ENCODE measurements around the gene KCNA4.

The KCNA4 gene

GRCh38 chr11:30017445-30017895, 640 bp upstream of the KCNA4 start:
- no peak overlapping the region for H3K4me3 ChIP-seq (ENCODE audit: low read depth, low read length)
- TF ChIP-seq, protein P1, sequence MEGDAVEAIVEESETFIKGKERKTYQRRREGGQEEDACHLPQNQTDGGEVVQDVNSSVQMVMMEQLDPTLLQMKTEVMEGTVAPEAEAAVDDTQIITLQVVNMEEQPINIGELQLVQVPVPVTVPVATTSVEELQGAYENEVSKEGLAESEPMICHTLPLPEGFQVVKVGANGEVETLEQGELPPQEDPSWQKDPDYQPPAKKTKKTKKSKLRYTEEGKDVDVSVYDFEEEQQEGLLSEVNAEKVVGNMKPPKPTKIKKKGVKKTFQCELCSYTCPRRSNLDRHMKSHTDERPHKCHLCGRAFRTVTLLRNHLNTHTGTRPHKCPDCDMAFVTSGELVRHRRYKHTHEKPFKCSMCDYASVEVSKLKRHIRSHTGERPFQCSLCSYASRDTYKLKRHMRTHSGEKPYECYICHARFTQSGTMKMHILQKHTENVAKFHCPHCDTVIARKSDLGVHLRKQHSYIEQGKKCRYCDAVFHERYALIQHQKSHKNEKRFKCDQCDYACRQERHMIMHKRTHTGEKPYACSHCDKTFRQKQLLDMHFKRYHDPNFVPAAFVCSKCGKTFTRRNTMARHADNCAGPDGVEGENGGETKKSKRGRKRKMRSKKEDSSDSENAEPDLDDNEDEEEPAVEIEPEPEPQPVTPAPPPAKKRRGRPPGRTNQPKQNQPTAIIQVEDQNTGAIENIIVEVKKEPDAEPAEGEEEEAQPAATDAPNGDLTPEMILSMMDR (IDR thresholded peaks at IDR 0.05; ENCODE audit: low read depth, low read length, missing control alignments), result no peak
- DNase-seq (ENCODE audit: low read depth), result no peak

DNA sequence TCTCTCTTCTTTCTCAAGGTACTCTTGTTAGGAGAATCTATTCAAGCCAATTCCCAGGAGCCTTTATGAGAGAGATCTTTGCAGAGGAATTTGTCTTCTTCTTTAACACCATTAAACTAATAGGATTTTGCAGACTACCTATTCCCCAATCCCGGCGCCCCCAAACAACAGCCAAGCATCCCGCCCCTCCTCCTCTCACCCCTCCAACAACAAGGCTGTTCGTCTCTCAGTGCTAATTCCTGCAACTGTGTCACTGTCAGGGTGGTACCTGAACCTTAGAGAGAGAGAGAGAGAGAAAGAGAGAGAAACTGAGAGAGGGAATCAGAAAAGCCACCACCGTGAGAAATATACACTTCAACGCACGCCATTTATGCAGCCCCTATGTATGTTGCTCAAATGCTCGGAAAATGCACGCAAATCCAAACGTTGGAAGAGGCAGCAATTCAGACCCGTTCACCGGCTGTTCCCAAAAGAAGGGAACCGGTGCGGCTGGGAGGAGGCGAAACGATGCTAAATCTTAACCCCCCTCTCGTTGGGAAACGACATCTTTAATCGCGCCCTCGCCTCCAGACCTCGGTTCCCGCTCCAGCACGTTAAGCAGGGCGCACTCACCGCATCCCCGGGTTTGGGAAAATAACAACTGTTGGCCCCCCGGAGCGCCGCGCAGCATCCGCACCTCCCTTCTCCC, 961 bp downstream of the KCNA4 start:
- H3K4me3 ChIP-seq (ENCODE audit: low read depth, low read length), result no peak overlapping the region
- DNase-seq (ENCODE audit: low read depth), result no peak
- TF ChIP-seq, protein P1 (IDR thresholded peaks at IDR 0.05; ENCODE audit: low read depth, low read length, missing control alignments), result no peak

DNA sequence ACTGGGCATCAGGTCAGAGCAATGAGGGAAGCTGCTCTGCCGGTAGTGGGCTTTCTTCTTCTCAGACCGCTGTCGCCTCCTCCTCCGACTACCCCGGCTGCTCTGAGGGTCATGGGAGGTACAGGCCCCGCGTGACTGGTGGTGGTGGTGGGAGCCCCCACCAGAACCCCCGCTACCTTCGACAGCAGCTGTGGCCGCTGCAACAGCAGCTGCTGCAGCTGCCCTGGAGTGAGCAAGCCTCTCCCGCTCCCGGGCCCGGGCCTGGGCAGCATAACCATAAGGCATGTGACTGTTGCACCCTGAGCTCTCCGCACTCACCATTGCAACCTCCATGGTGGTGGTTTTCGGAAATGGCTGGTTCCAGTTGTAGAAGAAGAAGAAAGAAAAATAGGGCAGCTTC, 4.5 kb downstream of the KCNA4 start:
- DNase-seq (ENCODE audit: low read depth), result no peak
- H3K4me3 ChIP-seq (ENCODE audit: low read depth, low read length), result no peak overlapping the region
- TF ChIP-seq, protein P1 (IDR thresholded peaks at IDR 0.05; ENCODE audit: low read depth, low read length, missing control alignments), result no peak

DNA sequence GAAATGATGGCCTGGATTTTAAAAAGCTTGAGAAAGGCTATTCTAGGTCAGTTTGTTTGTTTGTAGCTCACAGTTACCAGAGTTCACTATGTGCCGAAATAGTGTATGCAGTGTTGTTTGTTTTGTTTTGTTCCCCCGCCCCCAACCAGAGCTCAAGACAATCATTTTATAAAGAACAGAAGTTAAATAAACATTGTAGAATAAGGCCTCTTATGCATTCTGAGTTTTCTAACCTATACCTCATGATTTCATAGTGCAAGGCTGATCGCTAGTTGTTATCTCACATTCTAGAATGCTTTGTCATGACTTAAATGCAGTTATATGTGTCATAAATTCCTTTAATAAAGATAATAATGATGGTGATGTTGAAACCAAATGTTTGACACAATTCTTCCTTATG, 7.8 kb downstream of the KCNA4 start:
- DNase-seq (ENCODE audit: low read depth), result no peak
- H3K4me3 ChIP-seq (ENCODE audit: low read depth, low read length), result no peak overlapping the region
- TF ChIP-seq, protein P1 (IDR thresholded peaks at IDR 0.05; ENCODE audit: low read depth, low read length, missing control alignments), result no peak

GRCh38 chr11:30006876-30007275, 10.0 kb downstream of the KCNA4 start:
- no peak overlapping the region for H3K4me3 ChIP-seq (ENCODE audit: low read depth, low read length)
- no peak for DNase-seq (ENCODE audit: low read depth)
- TF ChIP-seq, protein P1 (IDR thresholded peaks at IDR 0.05; ENCODE audit: low read depth, low read length, missing control alignments), result no peak

GRCh38 chr11:30002157-30002785, 14.6 kb downstream of the KCNA4 start:
- TF ChIP-seq, protein P1 (IDR thresholded peaks at IDR 0.05; ENCODE audit: low read depth, low read length, missing control alignments), result no peak
- no peak overlapping the region for H3K4me3 ChIP-seq (ENCODE audit: low read depth, low read length)
- DNase-seq (ENCODE audit: low read depth), result no peak

Data from GM12864 (cell line).